Small intestine (tissue), 7 donors: ENCODE data around the gene SNX11. TPM values are rescaled to one million over a fixed set of nuclear protein-coding genes. Genes with fewer than 3 reads are reported as not detected.
"Not testable (repeated sequence)": the region's sequence is repeated elsewhere in the genome, so short reads cannot be mapped to it uniquely, and the experiment has no call there.

Source experiments
- DNase-seq, 2 donors: peaks; one replicate each; pipeline versions ENCODE4 v3.0.0 to v3.0.0-alpha.2; 2013
- FAIRE-seq: peaks from 2 replicates; lab custom pipeline; 2012; peaks lifted over from hg19 to GRCh38; lab: Jason Lieb, UNC
- H3K27ac ChIP-seq, 3 donors: one replicate each; pipeline ENCODE4 v1.5.1; 2013; ENCODE audit warnings: low read length in 2 of 3, mild to moderate bottlenecking in 2 of 3, control low read depth in 1 of 3, inconsistent platforms in 1 of 3, low read depth in 1 of 3, moderate library complexity in 1 of 3
- H3K27me3 ChIP-seq, 3 donors: one replicate each; pipeline ENCODE4 v1.6.1; 2013; ENCODE audit warnings: low read length in 3 of 3, inconsistent platforms in 1 of 3; ENCODE audit not compliant: control insufficient read depth in 3 of 3, insufficient read depth in 3 of 3
- H3K36me3 ChIP-seq, 3 donors: one replicate each; pipeline ENCODE4 v1.6.1; 2013; ENCODE audit warnings: low read length in 3 of 3, inconsistent platforms in 1 of 3, low read depth in 1 of 3, mild to moderate bottlenecking in 1 of 3, moderate library complexity in 1 of 3; ENCODE audit not compliant: control insufficient read depth in 3 of 3, insufficient read depth in 2 of 3
- H3K4me1 ChIP-seq, 3 donors: one replicate each; pipeline ENCODE4 v1.6.1; 2013; ENCODE audit warnings: low read length in 2 of 3, inconsistent platforms in 1 of 3, low read depth in 1 of 3, mild to moderate bottlenecking in 1 of 3, moderate library complexity in 1 of 3; ENCODE audit not compliant: control insufficient read depth in 3 of 3, insufficient read depth in 2 of 3
- H3K4me3 ChIP-seq, 3 donors: one replicate each; pipeline ENCODE4 v1.5.1; 2013; ENCODE audit warnings: low read length in 3 of 3, control low read depth in 1 of 3, inconsistent platforms in 1 of 3, low read depth in 1 of 3, mild to moderate bottlenecking in 1 of 3, moderate library complexity in 1 of 3
- H3K9me3 ChIP-seq, 2 donors: one replicate each; pipeline ENCODE4 v1.6.1; 2013; ENCODE audit warnings: low read depth in 1 of 2, low read length in 1 of 2; ENCODE audit not compliant: control insufficient read depth in 2 of 2, insufficient read depth in 1 of 2
- WGBS, 3 donors: extraction: QIAGEN DNeasy Blood & Tissue Kit; methylation state at CpG; one replicate each; pipeline ENCODE4 v1.1.7; 2013; 5-methylcytosine and 5-hydroxymethylcytosine counted together
- polyA plus RNA-seq, 4 donors: library from polyadenylated mRNA; stranded (reverse) in 3 of 4; unstranded in 1 of 4; fragments of 200-250 nt in 3 of 4; fragments of 120-200 nt in 1 of 4; gene quantifications; one replicate each; pipeline versions ENCODE4 v1.2.1 to v1.2.3, GENCODE V29; 2013
- donor health status: healthy with polysubstance abuse.
- donor health status: control.
- donor health status: control.
- donor health status: Bipolar disorder and iron deficiency.
- donor health status: healthy.

SNX11 gene
- polyA plus RNA-seq, 4 donors: 11.4 to 16.3 (median 12.8) TPM

DNA sequence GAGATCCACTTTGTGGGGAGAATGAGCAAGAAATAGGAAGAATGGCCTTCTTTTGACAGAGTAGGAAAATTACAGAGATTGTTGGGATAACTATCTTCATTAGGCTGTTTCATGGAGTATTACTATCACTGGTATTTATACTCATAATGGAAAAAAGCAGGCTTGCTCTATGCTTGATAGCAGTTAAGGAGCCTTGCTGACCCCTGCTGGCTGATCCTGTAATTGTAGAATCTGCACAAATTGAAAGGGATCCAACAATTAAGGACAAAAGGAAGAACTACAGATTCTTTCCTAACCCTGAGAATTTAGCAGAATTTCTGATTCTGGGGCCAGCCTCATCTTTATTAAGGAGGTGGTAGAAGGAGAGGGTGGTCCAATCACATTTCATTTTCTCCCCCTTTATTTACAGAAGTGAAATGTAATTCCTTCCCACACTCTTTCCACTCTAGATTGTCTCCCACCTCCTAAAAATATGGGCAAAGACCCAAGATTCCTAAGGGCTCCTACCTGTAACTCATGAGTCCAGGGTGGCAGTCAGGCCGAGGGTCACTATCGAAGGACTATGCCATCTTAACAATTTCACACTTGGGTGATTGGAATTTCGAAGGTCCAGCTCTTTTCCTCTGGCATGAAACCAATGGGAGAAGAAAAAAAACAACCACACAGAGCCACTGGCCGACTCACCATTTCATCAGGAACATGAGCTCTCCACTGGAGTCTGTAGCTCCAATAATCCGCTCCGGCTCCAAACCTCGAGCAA lies 33.1 kb upstream of the SNX11 start:
- FAIRE-seq (no peak), DNase-seq (peak; percentile 76 to 82)
- 77 to 81% (median 78%) methylated on average over 7 of the region's 7 CpGs for WGBS, 3 donors

DNA sequence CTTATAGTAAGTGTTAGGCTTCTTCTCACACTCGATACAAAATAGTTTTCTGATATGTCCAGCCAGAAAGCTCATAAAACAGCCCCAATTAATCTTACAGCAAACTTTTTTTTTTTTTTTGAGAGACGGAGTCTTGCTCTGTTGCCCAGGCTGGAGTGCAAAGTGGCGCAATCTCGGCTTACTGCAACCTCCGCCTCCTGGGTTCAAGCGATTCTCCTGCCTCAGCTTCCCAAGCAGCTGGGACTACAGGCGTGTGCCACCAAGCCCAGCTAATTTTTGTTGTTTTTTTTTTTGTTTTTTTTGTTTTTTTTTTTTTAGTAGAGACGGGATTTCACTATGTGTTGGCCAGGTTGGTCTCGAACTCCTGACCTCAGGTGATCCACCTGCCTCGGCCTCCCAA lies 30.4 kb upstream of the SNX11 start:
- not testable (repeated sequence) for H3K4me3 ChIP-seq, H3K9me3 ChIP-seq, H3K27me3 ChIP-seq, H3K27ac ChIP-seq, H3K4me1 ChIP-seq, FAIRE-seq, DNase-seq
- peaks cover 0 to 30% (median 0%) of the 10 kb centered on the region in 3 donors for H3K36me3 ChIP-seq
- WGBS, 3 donors: 91 to 94% (median 94%) methylated on average over 9 to 10 of the region's 10 CpGs

More for the DNA sequence above, 33.1 kb upstream of the SNX11 start:
- H3K4me1 ChIP-seq: no peaks in the 10 kb centered on the region
- no peak overlapping the region for H3K27ac ChIP-seq
- H3K36me3 ChIP-seq: peaks cover 0 to 37% (median 2%) of the 10 kb centered on the region in 3 donors
- no peaks in the 10 kb centered on the region for H3K9me3 ChIP-seq
- no peaks in the 10 kb centered on the region for H3K27me3 ChIP-seq
- no peak overlapping the region for H3K4me3 ChIP-seq

DNA sequence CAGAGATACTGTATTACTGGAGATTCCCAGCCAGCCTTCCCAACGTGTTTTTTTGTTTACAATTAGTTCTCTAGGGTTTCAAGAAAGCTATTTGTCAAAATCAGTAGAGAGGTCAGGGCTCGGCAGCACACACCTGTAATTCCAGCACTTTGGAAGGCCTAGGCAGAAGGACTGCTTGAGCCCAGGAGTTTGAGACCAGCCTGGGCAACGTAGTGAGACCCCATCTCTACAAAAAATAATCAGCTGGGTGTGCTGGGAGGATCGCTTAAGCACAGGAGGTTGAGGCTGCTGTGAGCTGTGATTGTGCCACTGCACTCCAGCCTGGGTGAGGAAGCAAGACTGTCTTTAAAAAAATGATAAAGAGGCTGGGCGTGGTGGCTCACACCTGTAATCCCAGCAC lies 25.7 kb upstream of the SNX11 start:
- no peak for DNase-seq
- H3K9me3 ChIP-seq: no peaks in the 10 kb centered on the region
- peaks cover 0 to 8% (median 0%) of the 10 kb centered on the region in 3 donors for H3K4me1 ChIP-seq
- H3K4me3 ChIP-seq: no peak overlapping the region
- H3K27me3 ChIP-seq: no peaks in the 10 kb centered on the region
- 80 to 84% (median 81%) methylated on average over 5 of the region's 5 CpGs for WGBS, 3 donors
- no peak overlapping the region for H3K27ac ChIP-seq
- FAIRE-seq: no peak
- H3K36me3 ChIP-seq: peaks cover 0 to 9% (median 0%) of the 10 kb centered on the region in 3 donors

DNA sequence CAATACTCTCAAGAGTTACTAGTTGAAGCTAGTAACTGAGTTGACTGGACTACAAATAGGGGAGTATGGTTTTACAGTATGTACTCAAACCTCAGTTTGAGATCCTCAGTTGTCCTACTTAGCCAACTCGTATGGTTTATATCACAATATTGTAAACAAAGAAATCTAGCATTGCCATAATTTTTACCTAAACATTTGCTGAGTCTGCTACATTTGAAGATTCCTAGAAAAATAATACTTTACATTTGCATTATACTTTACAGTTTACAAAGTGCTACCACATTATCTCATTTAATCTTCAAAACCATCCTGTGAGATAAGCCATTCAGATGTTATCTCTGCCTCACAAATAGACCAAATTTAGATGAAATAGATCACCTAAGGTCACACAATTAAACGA lies 22.6 kb upstream of the SNX11 start:
- Histone ChIP-seq H3K4me1 (peaks cover 0 to 8% (median 0%) of the 10 kb centered on the region in 3 donors), H3K27ac (no peak overlapping the region), H3K36me3 (no peaks in the 10 kb centered on the region), H3K9me3 (no peaks in the 10 kb centered on the region), H3K4me3 (no peak overlapping the region), H3K27me3 (no peaks in the 10 kb centered on the region)
- WGBS, 3 donors: 42 to 49% (median 48%) methylated on average over 2 of the region's 2 CpGs
- no peak for DNase-seq
- FAIRE-seq: no peak

DNA sequence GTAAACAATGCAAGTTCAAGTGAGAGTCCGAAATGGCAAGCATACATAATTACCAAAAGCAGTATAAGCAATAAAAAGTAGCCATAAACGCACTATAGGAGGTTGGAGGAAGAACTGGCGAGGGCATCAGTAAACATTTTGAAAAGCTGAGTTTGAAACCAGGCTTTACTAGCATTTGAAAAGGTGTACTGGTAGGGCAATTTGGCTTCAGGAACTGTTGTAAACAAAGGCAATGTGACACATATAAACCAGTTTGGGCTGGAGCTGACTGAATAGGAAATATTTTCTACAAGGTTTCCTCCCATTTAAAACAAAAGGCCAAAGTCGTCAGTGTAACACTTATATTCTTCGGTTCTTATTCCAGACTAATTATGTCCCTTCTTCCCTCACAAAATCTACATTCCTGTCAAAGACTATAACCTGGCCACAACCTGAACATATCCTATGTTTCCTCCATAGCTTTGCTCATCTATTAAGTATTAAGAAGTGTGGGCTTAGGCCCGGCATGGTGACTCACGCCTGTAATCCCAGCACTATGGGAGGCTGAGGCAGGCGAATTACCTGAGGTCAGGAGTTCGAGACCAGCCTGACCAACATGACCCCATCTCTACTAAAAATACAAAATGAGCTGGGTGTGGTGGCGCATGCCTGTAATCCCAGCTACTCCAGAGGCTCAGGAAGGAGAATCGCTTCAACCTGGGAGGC lies 14.1 kb upstream of the SNX11 start:
- WGBS, 3 donors: 85 to 89% (median 87%) methylated on average over 11 of the region's 11 CpGs
- no peak for DNase-seq
- Histone ChIP-seq H3K27ac (no peak overlapping the region), H3K9me3 (no peaks in the 10 kb centered on the region), H3K4me1 (no peaks in the 10 kb centered on the region), H3K36me3 (peaks cover 0 to 23% (median 0%) of the 10 kb centered on the region in 3 donors), H3K27me3 (no peaks in the 10 kb centered on the region), H3K4me3 (no peak overlapping the region)
- no peak for FAIRE-seq

DNA sequence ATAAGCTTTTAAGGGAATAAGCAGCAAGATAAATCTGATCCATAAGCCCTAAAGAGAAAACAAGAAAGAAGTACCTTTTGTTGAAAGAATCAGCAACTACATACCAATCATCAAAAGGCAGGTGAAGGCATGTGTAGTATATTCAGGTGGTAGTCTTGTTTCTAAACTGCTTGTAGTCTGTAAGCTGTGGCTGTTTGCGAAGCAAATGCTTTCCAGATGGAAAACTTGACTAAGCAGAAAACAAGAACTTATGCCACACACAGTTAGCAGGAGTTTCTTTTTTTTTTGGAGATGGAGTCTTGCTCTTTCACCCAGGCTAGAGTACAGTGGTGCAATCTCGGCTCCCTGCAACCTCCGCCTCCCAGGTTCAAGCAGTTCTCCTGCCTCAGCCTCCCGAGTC lies 12.0 kb upstream of the SNX11 start:
- no peaks in the 10 kb centered on the region for H3K9me3 ChIP-seq
- H3K4me1 ChIP-seq: peaks cover 0 to 4% (median 0%) of the 10 kb centered on the region in 3 donors
- FAIRE-seq: no peak
- H3K4me3 ChIP-seq: no peak overlapping the region
- peaks cover 0 to 23% (median 0%) of the 10 kb centered on the region in 3 donors for H3K36me3 ChIP-seq
- DNase-seq: no peak
- WGBS, 3 donors: 86 to 92% (median 88%) methylated on average over 4 of the region's 4 CpGs
- no peak overlapping the region for H3K27ac ChIP-seq
- no peaks in the 10 kb centered on the region for H3K27me3 ChIP-seq

DNA sequence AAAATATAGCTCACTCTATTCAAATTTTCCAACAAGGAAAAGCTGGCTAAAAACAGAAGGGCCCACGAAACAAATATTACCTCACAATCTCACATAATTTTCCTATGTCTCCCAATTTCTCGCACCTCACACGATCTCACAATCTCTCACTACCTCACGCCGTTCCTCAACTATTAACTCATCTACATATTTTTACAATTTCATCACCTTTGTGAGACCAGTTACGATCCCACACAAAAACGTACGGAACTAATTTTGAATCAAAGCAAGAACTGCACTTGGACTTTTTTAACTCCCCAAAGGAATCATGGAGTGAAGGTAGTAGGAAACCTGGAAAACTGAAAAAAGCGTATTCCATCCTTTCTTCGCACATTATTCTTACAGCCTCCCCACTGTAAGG lies 7.4 kb upstream of the SNX11 start:
- no peaks in the 10 kb centered on the region for H3K27me3 ChIP-seq
- H3K4me3 ChIP-seq: peak overlapping the region in 2 of 3 donors; percentile 74 to 89
- no peaks in the 10 kb centered on the region for H3K9me3 ChIP-seq
- H3K4me1 ChIP-seq: peaks cover 0 to 4% (median 0%) of the 10 kb centered on the region in 3 donors
- FAIRE-seq (no peak), DNase-seq (no peak)
- peak overlapping the region in 2 of 3 donors; percentile 88 to 91 for H3K27ac ChIP-seq
- H3K36me3 ChIP-seq: peaks cover 0 to 3% (median 0%) of the 10 kb centered on the region in 3 donors
- WGBS, 3 donors: 40 to 65% (median 49%) methylated on average over 10 of the region's 10 CpGs

DNA sequence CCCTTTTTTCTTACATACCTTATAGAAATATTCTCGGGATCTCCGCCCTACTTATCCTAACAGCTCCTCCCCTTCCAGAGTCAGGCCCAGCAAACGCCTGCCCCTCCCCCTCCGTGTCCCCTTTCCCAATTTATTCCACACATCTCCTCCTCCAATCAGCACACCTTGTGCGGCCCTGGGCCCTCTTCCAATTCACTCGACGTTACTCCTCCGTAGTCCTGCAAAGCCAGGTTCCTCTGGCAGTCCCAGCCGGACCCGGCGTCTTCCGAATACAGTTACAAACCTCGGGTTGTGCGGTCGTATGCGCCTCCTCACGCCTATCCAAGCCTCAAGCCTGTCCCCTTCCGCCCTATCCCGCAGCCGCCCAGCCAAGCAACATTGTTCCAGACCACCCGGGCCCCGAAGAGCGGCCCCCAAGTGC lies 7.0 kb upstream of the SNX11 start:
- peak overlapping the region; percentile 74 to 91 (median 89) for H3K4me3 ChIP-seq
- DNase-seq (peak in 1 of 2 donors; percentile 24), FAIRE-seq (no peak)

More for the DNA sequence above, 7.0 kb upstream of the SNX11 start:
- H3K9me3 ChIP-seq: no peaks in the 10 kb centered on the region
- no peaks in the 10 kb centered on the region for H3K27me3 ChIP-seq
- H3K36me3 ChIP-seq: peaks cover 0 to 3% (median 0%) of the 10 kb centered on the region in 3 donors
- H3K4me1 ChIP-seq: peaks cover 0 to 4% (median 0%) of the 10 kb centered on the region in 3 donors
- WGBS, 3 donors: 0 to 1% (median 1%) methylated on average over 23 of the region's 23 CpGs
- H3K27ac ChIP-seq: peak overlapping the region in 2 of 3 donors; percentile 88 to 91
